Ureter (tissue), 1 donor: ENCODE results near the gene AZGP1. TPM values are rescaled to one million over a fixed set of nuclear protein-coding genes. Genes with fewer than 3 reads are reported as not detected.

ENCODE experiments used
- total RNA-seq: library from RNA; stranded (reverse); gene quantifications from one replicate; pipeline ENCODE4 v1.2.4, GENCODE V29; 2023
- donor health status: DM: yes; HTN: yes; CAD: no.

The AZGP1 gene
- total RNA-seq, 1 donor from 2014 or later, result 6.2 TPM

Other genes with a start within 250 kb of the AZGP1 start
- 0.75 TPM for gene CYP3A7, start 240.8 kb downstream of the AZGP1 start, total RNA-seq
- not detected for gene CYP3A4, start 191.8 kb downstream of the AZGP1 start, total RNA-seq
- 0.75 TPM for gene CYP3A43, start 148.0 kb downstream of the AZGP1 start, total RNA-seq
- not detected for gene OR2AE1, start 99.0 kb downstream of the AZGP1 start, total RNA-seq
- 36.3 TPM for gene TRIM4, start 56.5 kb downstream of the AZGP1 start, total RNA-seq
- not detected for gene GJC3, start 46.4 kb downstream of the AZGP1 start, total RNA-seq
- 105 TPM for gene ZKSCAN1, start 39.6 kb upstream of the AZGP1 start, total RNA-seq
- gene ZSCAN21, start 73.7 kb upstream of the AZGP1 start, total RNA-seq, result 13.3 TPM
- gene ZNF3, start 105.7 kb upstream of the AZGP1 start, total RNA-seq, result 41.3 TPM
- gene COPS6, start 112.9 kb upstream of the AZGP1 start, total RNA-seq, result 121 TPM
- 52.4 TPM for gene MCM7, start 125.4 kb upstream of the AZGP1 start, total RNA-seq
- gene AP4M1, start 125.6 kb upstream of the AZGP1 start, total RNA-seq, result 19.5 TPM
- gene TAF6, start 143.3 kb upstream of the AZGP1 start, total RNA-seq, result 47.4 TPM
- gene CNPY4, start 143.6 kb upstream of the AZGP1 start, total RNA-seq, result 8.7 TPM
- 1.5 TPM for gene MBLAC1, start 150.9 kb upstream of the AZGP1 start, total RNA-seq
- gene LAMTOR4, start 172.9 kb upstream of the AZGP1 start, total RNA-seq, result 108 TPM
- 35.5 TPM for gene TRAPPC14, start 182.7 kb upstream of the AZGP1 start, total RNA-seq
- 7.1 TPM for gene GAL3ST4, start 192.6 kb upstream of the AZGP1 start, total RNA-seq
- gene GPC2, start 201.3 kb upstream of the AZGP1 start, total RNA-seq, result 5.1 TPM
- gene STAG3, start 201.9 kb upstream of the AZGP1 start, total RNA-seq, result 1.9 TPM
- gene PVRIG, start 243.9 kb upstream of the AZGP1 start, total RNA-seq, result 1.1 TPM